CD14-positive monocyte (primary cell): ENCODE data around the gene SNRPN. TPM values are rescaled to one million over a fixed set of nuclear protein-coding genes. Genes with fewer than 3 reads are reported as not detected.

Source experiments
- DNase-seq, 3 donors: peaks; one replicate each; pipeline ENCODE4 v3.0.0-alpha.2; 2011 to 2022
- H2AFZ ChIP-seq: 2 replicates; pipeline ENCODE4 v1.6.0; 2012; ENCODE audit warnings: mild to moderate bottlenecking, low read depth, low read length, inconsistent platforms; ENCODE audit not compliant: insufficient read depth, poor library complexity, severe bottlenecking
- H3K27ac ChIP-seq, 2 donors: 1 replicate in 1 of 2; 2 replicates in 1 of 2; pipeline ENCODE4 v1.5.1; 2012 to 2013; ENCODE audit warnings: low read length in 2 of 2, control low read depth in 1 of 2, inconsistent platforms in 1 of 2, low read depth in 1 of 2, mild to moderate bottlenecking in 1 of 2
- H3K27me3 ChIP-seq, 2 donors: one replicate each; pipeline versions ENCODE4 v1.6.0 to v1.6.1; 2011 to 2013; ENCODE audit warnings: low read length in 2 of 2; ENCODE audit not compliant: control insufficient read depth in 2 of 2, insufficient read depth in 2 of 2
- H3K36me3 ChIP-seq, 2 donors: replicated peaks in 1 of 2; 1 replicate in 1 of 2; 2 replicates in 1 of 2; pipeline versions ENCODE4 v1.5.1 to v1.6.1; 2012 to 2013; ENCODE audit warnings: low read length in 2 of 2, control low read depth in 1 of 2, inconsistent platforms in 1 of 2, mild to moderate bottlenecking in 1 of 2; ENCODE audit not compliant: insufficient read depth in 2 of 2, control insufficient read depth in 1 of 2
- H3K4me1 ChIP-seq, 2 donors: 1 replicate in 1 of 2; 2 replicates in 1 of 2; pipeline versions ENCODE4 v1.5.1 to v1.6.1; 2012 to 2013; ENCODE audit warnings: low read length in 2 of 2, control low read depth in 1 of 2, inconsistent platforms in 1 of 2, mild to moderate bottlenecking in 1 of 2, moderate library complexity in 1 of 2; ENCODE audit not compliant: insufficient read depth in 2 of 2, control insufficient read depth in 1 of 2
- H3K4me2 ChIP-seq: replicated peaks from 2 replicates; pipeline ENCODE3; 2012; ENCODE audit warnings: low read length, moderate library complexity, mild to moderate bottlenecking; ENCODE audit not compliant: poor library complexity, severe bottlenecking; ENCODE audit errors: extremely low read depth
- H3K4me3 ChIP-seq, 3 experiments: fragments of 200-600 bp in 1 of 3; sonication (generic) in 1 of 3; replicated peaks in 1 of 3; 1 replicate in 2 of 3; 2 replicates in 1 of 3; pipeline ENCODE4 v1.5.1; 2011 to 2013; ENCODE audit warnings: low read length in 3 of 3, mild to moderate bottlenecking in 3 of 3, control low read depth in 2 of 3, low read depth in 2 of 3, inconsistent platforms in 1 of 3, moderate library complexity in 1 of 3
- H3K79me2 ChIP-seq: 2 replicates; pipeline ENCODE4 v1.6.0; 2012; ENCODE audit warnings: mild to moderate bottlenecking, control low read depth, inconsistent platforms, low read length, moderate library complexity; ENCODE audit not compliant: insufficient read depth
- H3K9ac ChIP-seq: 2 replicates; pipeline ENCODE4 v1.6.0; 2017; ENCODE audit warnings: low read length, mild to moderate bottlenecking; ENCODE audit not compliant: insufficient read depth, poor library complexity, severe bottlenecking
- H3K9me3 ChIP-seq, 2 donors: replicated peaks in 1 of 2; 1 replicate in 1 of 2; 2 replicates in 1 of 2; pipeline versions ENCODE4 v1.5.1 to v1.6.1; 2012 to 2013; ENCODE audit warnings: low read length in 2 of 2, control low read depth in 1 of 2; ENCODE audit not compliant: control insufficient read depth in 1 of 2, insufficient read depth in 1 of 2
- H4K20me1 ChIP-seq: 2 replicates; pipeline ENCODE4 v1.6.0; 2012; ENCODE audit warnings: mild to moderate bottlenecking, low read length, control low read depth, moderate library complexity; ENCODE audit not compliant: insufficient read depth
- H3K27ac Mint-ChIP-seq, 7 donors: one replicate each; pipeline ENCODE4 v1.8.0; 2020; ENCODE audit warnings: mild to moderate bottlenecking in 7 of 7, mixed read lengths in 7 of 7, moderate library complexity in 6 of 7, inconsistent platforms in 2 of 7
- H3K27me3 Mint-ChIP-seq, 3 donors: one replicate each; pipeline ENCODE4 v1.8.0; 2021 to 2022; ENCODE audit warnings: low read depth in 3 of 3, mild to moderate bottlenecking in 3 of 3, mixed read lengths in 3 of 3, moderate library complexity in 3 of 3, inconsistent platforms in 1 of 3
- H3K36me3 Mint-ChIP-seq, 2 donors: one replicate each; pipeline ENCODE4 v1.8.0; 2020; ENCODE audit warnings: mixed read lengths in 2 of 2, inconsistent platforms in 1 of 2, mild to moderate bottlenecking in 1 of 2
- H3K4me1 Mint-ChIP-seq: one replicate; pipeline ENCODE4 v1.8.0; 2020; ENCODE audit warnings: mild to moderate bottlenecking, mixed read lengths
- H3K4me3 Mint-ChIP-seq, 2 donors: one replicate each; pipeline ENCODE4 v1.8.0; 2020; ENCODE audit warnings: mild to moderate bottlenecking in 2 of 2, mixed read lengths in 2 of 2, moderate library complexity in 1 of 2
- H3K9me3 Mint-ChIP-seq, 7 donors: one replicate each; pipeline ENCODE4 v1.8.0; 2020 to 2022; ENCODE audit warnings: mixed read lengths in 7 of 7, mild to moderate bottlenecking in 6 of 7, moderate library complexity in 6 of 7, inconsistent platforms in 2 of 7
- WGBS: methylation state at CpG from one replicate; pipeline ENCODE4 v1.1.5; 2013; ENCODE audit warnings: missing lambda C conversion rate; ENCODE audit not compliant: insufficient coverage; 5-methylcytosine and 5-hydroxymethylcytosine counted together
- intact Hi-C, 2 donors: fragments of 100-400 bp; cut with micrococcal nuclease; formaldehyde crosslinking; loops; one replicate each; pipeline versions ENCODE4 v1.15.0 to v1.15.1; 2023
- polyA minus RNA-seq: library from RNA; depleted of rRNA, polyadenylated mRNA; stranded (reverse); fragments of >200 nt; gene quantifications from 2 replicates; pipeline ENCODE4 v1.2.3, GENCODE V29; 2012
- polyA plus RNA-seq, 3 donors: library from polyadenylated mRNA; depleted of rRNA in 1 of 3; unstranded in 2 of 3; stranded (reverse) in 1 of 3; fragments of 300-500 nt in 2 of 3; fragments of >200 nt in 1 of 3; fragmentation: Illumina TruSeq in 2 of 3; gene quantifications; 1 replicate in 2 of 3; 2 replicates in 1 of 3; pipeline ENCODE4 v1.2.3, GENCODE V29; 2012 to 2021
- total RNA-seq, 12 experiments: library from RNA in 1 of 12; stranded (reverse) in 1 of 12; fragments of 120-200 nt in 1 of 12; gene quantifications; one replicate each; pipeline ENCODE4 v1.2.4 and lab custom pipeline; 2013 to 2026; ENCODE audit warnings: mixed read lengths in 6 of 12, inconsistent platforms in 1 of 12
- TF ChIP-seq, protein P1 (sequence below): fragments of 200-600 bp; IDR thresholded peaks from one replicate; pipeline ENCODE4 v1.8.0; 2022; ENCODE audit warnings: antibody characterized with exemption, mild to moderate bottlenecking

The SNRPN gene
- 29.7 TPM for total RNA-seq (2013)
- polyA plus RNA-seq = 10 to 100 TPM; 12.6 to 46.1 (median 43.9) TPM
- 9.6 and 14.0 TPM in 2 replicates for polyA minus RNA-seq
- 0.06 to 3.7 (median 1.3) reads per million in 11 experiments for total RNA-seq (lab: John Stamatoyannopoulos, UW)

DNA sequence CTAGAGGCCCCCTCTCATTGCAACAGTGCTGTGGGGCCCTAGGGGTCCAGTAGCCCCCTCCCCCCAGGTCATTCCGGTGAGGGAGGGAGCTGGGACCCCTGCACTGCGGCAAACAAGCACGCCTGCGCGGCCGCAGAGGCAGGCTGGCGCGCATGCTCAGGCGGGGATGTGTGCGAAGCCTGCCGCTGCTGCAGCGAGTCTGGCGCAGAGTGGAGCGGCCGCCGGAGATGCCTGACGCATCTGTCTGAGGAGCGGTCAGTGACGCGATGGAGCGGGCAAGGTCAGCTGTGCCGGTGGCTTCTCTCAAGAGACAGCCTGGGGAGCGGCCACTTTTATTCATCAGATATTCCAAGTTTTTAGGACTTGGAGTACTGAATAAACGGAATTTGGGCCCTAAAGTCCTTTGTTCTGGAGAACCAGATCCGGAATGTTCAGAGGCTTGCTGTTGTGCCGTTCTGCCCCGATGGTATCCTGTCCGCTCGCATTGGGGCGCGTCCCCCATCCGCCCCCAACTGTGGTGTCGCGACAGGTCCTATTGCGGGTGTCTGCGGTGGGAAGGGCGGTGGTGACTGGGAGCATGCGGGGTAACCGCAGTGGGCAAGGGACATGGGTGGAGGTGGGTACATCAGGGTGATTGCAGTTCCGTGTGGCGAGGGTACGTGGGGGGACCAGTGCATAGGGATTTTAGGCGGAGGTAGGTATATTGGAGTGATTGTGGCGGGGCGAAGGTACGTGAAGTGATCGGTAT, at the start of gene SNRPN, which contains the start of gene SNURF:
TSS of gene SNRPN (plus strand) at position 205 of the 748 bp plus-strand sequence. CDS start 19,467 bp downstream, outside the sequence.
TSS of gene SNURF (plus strand) at position 205 of the 748 bp plus-strand sequence. CDS start at position 267, 62 bp downstream.
- Histone ChIP-seq H3K4me1 (peaks cover 0 to 5% of the 10 kb centered on the region in 2 donors), H3K27me3 (peaks cover 8 to 16% of the 10 kb centered on the region in 2 donors), H3K4me2 (peak within 1 kb of the TSS; percentile 86), H3K27ac (peak within 1 kb of the TSS; percentile 61 to 76), H3K4me3 (peak within 1 kb of the TSS; percentile 58 to 92 (median 79)), H3K79me2 (no peaks in the 10 kb centered on the region), H2AFZ (peak within 1 kb of the TSS; percentile 86), H3K9me3 (peaks cover 27 to 36% of the 10 kb centered on the region in 2 donors), H4K20me1 (no peaks in the 10 kb centered on the region), H3K36me3 (no peaks in the 10 kb centered on the region), H3K9ac (peak within 1 kb of the TSS; percentile 67)
- intact Hi-C loops = no loop called here
- Mint-ChIP-seq H3K9me3 (peaks cover 0 to 34% (median 24%) of the 10 kb centered on the region in 7 donors), H3K4me1 (peaks cover 6% of the 10 kb centered on the region), H3K36me3 (no peaks in the 10 kb centered on the region), H3K4me3 (peak within 1 kb of the TSS; percentile 91 to 92), H3K27ac (peak within 1 kb of the TSS; percentile 68 to 87 (median 83)), H3K27me3 (peaks cover 17 to 21% (median 18%) of the 10 kb centered on the region in 3 donors)
- WGBS = 46% methylated on average over 46 of the region's 47 CpGs
- peak; percentile 36 to 69 (median 56) for DNase-seq
- TF ChIP-seq, protein P1, sequence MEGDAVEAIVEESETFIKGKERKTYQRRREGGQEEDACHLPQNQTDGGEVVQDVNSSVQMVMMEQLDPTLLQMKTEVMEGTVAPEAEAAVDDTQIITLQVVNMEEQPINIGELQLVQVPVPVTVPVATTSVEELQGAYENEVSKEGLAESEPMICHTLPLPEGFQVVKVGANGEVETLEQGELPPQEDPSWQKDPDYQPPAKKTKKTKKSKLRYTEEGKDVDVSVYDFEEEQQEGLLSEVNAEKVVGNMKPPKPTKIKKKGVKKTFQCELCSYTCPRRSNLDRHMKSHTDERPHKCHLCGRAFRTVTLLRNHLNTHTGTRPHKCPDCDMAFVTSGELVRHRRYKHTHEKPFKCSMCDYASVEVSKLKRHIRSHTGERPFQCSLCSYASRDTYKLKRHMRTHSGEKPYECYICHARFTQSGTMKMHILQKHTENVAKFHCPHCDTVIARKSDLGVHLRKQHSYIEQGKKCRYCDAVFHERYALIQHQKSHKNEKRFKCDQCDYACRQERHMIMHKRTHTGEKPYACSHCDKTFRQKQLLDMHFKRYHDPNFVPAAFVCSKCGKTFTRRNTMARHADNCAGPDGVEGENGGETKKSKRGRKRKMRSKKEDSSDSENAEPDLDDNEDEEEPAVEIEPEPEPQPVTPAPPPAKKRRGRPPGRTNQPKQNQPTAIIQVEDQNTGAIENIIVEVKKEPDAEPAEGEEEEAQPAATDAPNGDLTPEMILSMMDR = no peak

DNA sequence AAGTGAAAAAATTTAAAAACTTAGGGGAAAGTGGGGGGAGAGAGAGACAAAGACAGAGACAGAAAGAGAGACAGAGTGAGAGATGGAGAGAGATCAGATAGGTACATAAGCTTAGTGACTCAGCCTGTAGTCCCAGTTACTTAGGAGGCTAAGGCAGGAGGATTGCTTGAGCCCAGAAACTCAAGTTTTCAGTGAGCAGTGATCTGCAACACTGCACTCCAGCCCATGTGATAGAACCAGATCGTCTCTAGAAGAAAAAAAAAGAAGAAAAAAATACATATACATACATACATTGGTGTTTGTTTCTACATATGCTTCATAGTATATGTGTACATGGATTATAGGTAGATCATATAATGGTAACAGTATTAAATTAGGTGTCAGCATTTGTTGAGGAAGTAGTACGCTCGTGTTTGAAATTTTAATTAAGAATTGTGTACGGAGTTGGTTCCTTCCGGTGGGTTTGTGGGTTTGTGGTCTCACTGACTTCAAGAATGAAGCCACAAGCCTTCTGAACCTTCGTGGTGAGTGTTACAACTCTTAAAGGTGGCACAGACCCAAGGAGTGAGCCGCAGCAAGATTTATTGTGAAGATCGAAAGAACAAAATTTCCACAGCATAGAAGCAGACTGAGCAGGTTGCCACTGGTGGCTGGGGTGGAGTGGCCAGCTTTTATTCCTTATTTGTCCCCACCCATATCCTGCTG, 38.3 kb upstream of the SNRPN start:
- no peak overlapping the region for H3K9ac ChIP-seq
- TF ChIP-seq, protein P1 = no peak
- Mint-ChIP-seq H3K4me1 (no peaks in the 10 kb centered on the region), H3K4me3 (no peak overlapping the region), H3K27me3 (peaks cover 0 to 2% (median 0%) of the 10 kb centered on the region in 3 donors), H3K36me3 (no peaks in the 10 kb centered on the region), H3K9me3 (peaks cover 21 to 54% (median 42%) of the 10 kb centered on the region in 7 donors), H3K27ac (peak overlapping the region in 2 of 7 donors; percentile 53 to 74)
- no peaks in the 10 kb centered on the region for H3K27me3 ChIP-seq
- no peak overlapping the region for H3K27ac ChIP-seq
- H3K4me2 ChIP-seq = no peak overlapping the region
- H3K4me3 ChIP-seq = no peak overlapping the region
- H3K9me3 ChIP-seq = peaks cover 39 to 41% of the 10 kb centered on the region in 2 donors
- no peaks in the 10 kb centered on the region for H3K36me3 ChIP-seq
- H3K79me2 ChIP-seq = no peaks in the 10 kb centered on the region
- no peak overlapping the region for H2AFZ ChIP-seq
- DNase-seq = no peak
- 20% methylated on average over 5 of the region's 8 CpGs for WGBS
- H4K20me1 ChIP-seq = no peaks in the 10 kb centered on the region
- intact Hi-C loops = no loop called here
- no peaks in the 10 kb centered on the region for H3K4me1 ChIP-seq
